DMS79 treated with DMSO at 0.1 percent for 48 hours (cell line): ENCODE data around the gene CACNB4.
"Not testable (repeated sequence)": the region's sequence is repeated elsewhere in the genome, so short reads cannot be mapped to it uniquely, and the experiment has no call there.

Experiments used
- DNase-seq: peaks from one replicate; lab custom pipeline; 2025; lab: John Stamatoyannopoulos, UW

The CACNB4 gene

GRCh38 chr2:151817929-151818328, 280.9 kb downstream of the CACNB4 start:
- no peak for DNase-seq

GRCh38 chr2:151816843-151817242, 282.0 kb downstream of the CACNB4 start:
- DNase-seq: no peak

GRCh38 chr2:151815821-151816489, 282.9 kb downstream of the CACNB4 start:
- DNase-seq: no peak

GRCh38 chr2:151810489-151810888, 288.4 kb downstream of the CACNB4 start:
- DNase-seq: no peak

GRCh38 chr2:151809073-151809383, 289.8 kb downstream of the CACNB4 start:
- no peak for DNase-seq

- peak; percentile 8 for DNase-seq
Measured at GRCh38 chr2:151808258-151809072, 290.4 kb downstream of the CACNB4 start.

GRCh38 chr2:151805961-151806360, 292.9 kb downstream of the CACNB4 start:
- DNase-seq: no peak

- DNase-seq: no peak
Measured at GRCh38 chr2:151805343-151805742, 293.5 kb downstream of the CACNB4 start.

GRCh38 chr2:151803811-151804210, 295.0 kb downstream of the CACNB4 start:
- no peak for DNase-seq

GRCh38 chr2:151802315-151802714, 296.5 kb downstream of the CACNB4 start:
- DNase-seq: no peak

- no peak for DNase-seq
Measured at GRCh38 chr2:151799886-151800292, 299.0 kb downstream of the CACNB4 start.

- DNase-seq: no peak
Measured at GRCh38 chr2:151796774-151797173, 302.1 kb downstream of the CACNB4 start.

GRCh38 chr2:151795646-151796240, 303.1 kb downstream of the CACNB4 start:
- DNase-seq: no peak

GRCh38 chr2:151794422-151794821, 304.4 kb downstream of the CACNB4 start:
- not testable (repeated sequence) for DNase-seq

- DNase-seq: no peak
Measured at GRCh38 chr2:151793123-151793522, 305.7 kb downstream of the CACNB4 start.

- DNase-seq: no peak
Measured at GRCh38 chr2:151792589-151792988, 306.3 kb downstream of the CACNB4 start.

GRCh38 chr2:151791545-151791944, 307.3 kb downstream of the CACNB4 start:
- no peak for DNase-seq

- no peak for DNase-seq
Measured at GRCh38 chr2:151790689-151791088, 308.2 kb downstream of the CACNB4 start.

- DNase-seq: no peak
Measured at GRCh38 chr2:151789055-151789834, 309.6 kb downstream of the CACNB4 start.

- no peak for DNase-seq
Measured at GRCh38 chr2:151786483-151786882, 312.4 kb downstream of the CACNB4 start.

- DNase-seq: no peak
Measured at GRCh38 chr2:151786077-151786476, 312.8 kb downstream of the CACNB4 start.

- no peak for DNase-seq
Measured at GRCh38 chr2:151783133-151783520, 315.7 kb downstream of the CACNB4 start.
